ENCODE results near the gene PSORS1C1. TPM values are rescaled to one million over a fixed set of nuclear protein-coding genes. Genes with fewer than 3 reads are reported as not detected.
"Not testable (repeated sequence)": the region's sequence is repeated elsewhere in the genome, so short reads cannot be mapped to it uniquely, and the experiment has no call there.

PSORS1C1 gene
- total and polyA plus RNA-seq, 2 experiments from 2014 or later, result 1.4 to 4.6 TPM

- no peak overlapping the region for H2AFZ ChIP-seq
- H4K20me1 ChIP-seq (ENCODE audit: insufficient read depth, poor library complexity, severe bottlenecking), result no peaks in the 10 kb centered on the region
- no peaks in the 10 kb centered on the region for H3K9me2 ChIP-seq (replicated peaks; ENCODE audit: insufficient read depth)
- no peaks in the 10 kb centered on the region for H3K9me3 ChIP-seq (ENCODE audit: low read depth)
- 78% methylated on average over 5 of the region's 5 CpGs for WGBS (ENCODE audit: low lambda C conversion rate, missing lambda C conversion rate)
- no peak for DNase-seq (ENCODE audit: low spot score)
- TF ChIP-seq EZH2phosphoT487 (IDR thresholded peaks at IDR 0.05; ENCODE audit: low read depth, severe bottlenecking, unreplicated experiment) (no peak), CTCF (IDR thresholded peaks at IDR 0.05; ENCODE audit: poor library complexity) (no peak), EZH2 (IDR thresholded peaks at IDR 0.05; ENCODE audit: borderline replicate concordance) (no peak)
- no peaks in the 10 kb centered on the region for H3K4me1 ChIP-seq (ENCODE audit: insufficient read depth)
- peaks cover 8% of the 10 kb centered on the region for H3K27me3 ChIP-seq
- H3K4me3 ChIP-seq, result no peak overlapping the region
- no peaks in the 10 kb centered on the region for H3K79me2 ChIP-seq
- H3K36me3 ChIP-seq (replicated peaks; ENCODE audit: insufficient read depth, low read depth), result no peaks in the 10 kb centered on the region
- H3K27ac ChIP-seq, result no peak overlapping the region
- H3K4me2 ChIP-seq, result no peak overlapping the region
Measured at GRCh38 chr6:31165986-31166385, 51.4 kb downstream of the PSORS1C1 start.

- Histone ChIP-seq H3K4me2 (no peak overlapping the region), H3K27me3 (peaks cover 8% of the 10 kb centered on the region), H3K4me3 (no peak overlapping the region), H3K79me2 (no peaks in the 10 kb centered on the region), H3K27ac (no peak overlapping the region), H3K36me3 (replicated peaks; ENCODE audit: insufficient read depth, low read depth) (no peaks in the 10 kb centered on the region), H3K4me1 (ENCODE audit: insufficient read depth) (no peaks in the 10 kb centered on the region), H3K9me2 (replicated peaks; ENCODE audit: insufficient read depth) (no peaks in the 10 kb centered on the region), H2AFZ (no peak overlapping the region), H3K9me3 (ENCODE audit: low read depth) (no peaks in the 10 kb centered on the region), H4K20me1 (ENCODE audit: insufficient read depth, poor library complexity, severe bottlenecking) (no peaks in the 10 kb centered on the region)
- no peak for DNase-seq (ENCODE audit: low spot score)
- TF ChIP-seq EZH2 (IDR thresholded peaks at IDR 0.05; ENCODE audit: borderline replicate concordance), result no peak
- TF ChIP-seq EZH2phosphoT487 (IDR thresholded peaks at IDR 0.05; ENCODE audit: low read depth, severe bottlenecking, unreplicated experiment), result no peak
- no peak for TF ChIP-seq CTCF (IDR thresholded peaks at IDR 0.05; ENCODE audit: poor library complexity)
- WGBS (ENCODE audit: low lambda C conversion rate, missing lambda C conversion rate), result 54% methylated on average over 3 of the region's 3 CpGs
Measured at GRCh38 chr6:31168606-31169005, 54.0 kb downstream of the PSORS1C1 start.

- Histone ChIP-seq H3K36me3 (replicated peaks; ENCODE audit: insufficient read depth, low read depth) (no peaks in the 10 kb centered on the region), H3K27me3 (peaks cover 8% of the 10 kb centered on the region), H3K4me1 (ENCODE audit: insufficient read depth) (no peaks in the 10 kb centered on the region), H3K9me2 (replicated peaks; ENCODE audit: insufficient read depth) (no peaks in the 10 kb centered on the region), H3K4me2 (no peak overlapping the region), H4K20me1 (ENCODE audit: insufficient read depth, poor library complexity, severe bottlenecking) (no peaks in the 10 kb centered on the region), H3K79me2 (no peaks in the 10 kb centered on the region), H3K9me3 (ENCODE audit: low read depth) (no peaks in the 10 kb centered on the region), H2AFZ (no peak overlapping the region), H3K4me3 (no peak overlapping the region), H3K27ac (no peak overlapping the region)
- 44% methylated on average over 10 of the region's 10 CpGs for WGBS (ENCODE audit: low lambda C conversion rate, missing lambda C conversion rate)
- no peak for DNase-seq (ENCODE audit: low spot score)
- TF ChIP-seq EZH2 (IDR thresholded peaks at IDR 0.05; ENCODE audit: borderline replicate concordance) (no peak), CTCF (IDR thresholded peaks at IDR 0.05; ENCODE audit: poor library complexity) (no peak), EZH2phosphoT487 (IDR thresholded peaks at IDR 0.05; ENCODE audit: low read depth, severe bottlenecking, unreplicated experiment) (no peak)
Measured at GRCh38 chr6:31169123-31169857, 54.7 kb downstream of the PSORS1C1 start.

GRCh38 chr6:31169858-31170599 is 55.4 kb downstream of the PSORS1C1 start:
- not testable (repeated sequence) for H3K4me3 ChIP-seq; H3K9me2 ChIP-seq (replicated peaks; ENCODE audit: insufficient read depth); H3K9me3 ChIP-seq (ENCODE audit: low read depth); H2AFZ ChIP-seq; H3K79me2 ChIP-seq; H3K4me2 ChIP-seq; H3K27me3 ChIP-seq; DNase-seq (ENCODE audit: low spot score); H3K27ac ChIP-seq; H4K20me1 ChIP-seq (ENCODE audit: insufficient read depth, poor library complexity, severe bottlenecking); H3K36me3 ChIP-seq (replicated peaks; ENCODE audit: insufficient read depth, low read depth); H3K4me1 ChIP-seq (ENCODE audit: insufficient read depth)
- WGBS (ENCODE audit: low lambda C conversion rate, missing lambda C conversion rate), result 47% methylated on average over 16 of the region's 23 CpGs
